GM19238 (cell line): Measurements from ENCODE around the gene TMEM134.
A peak's percentile ranks its signal among the peaks of the same experiment; 100 is the strongest.
"Not testable (repeated sequence)": the region's sequence is repeated elsewhere in the genome, so short reads cannot be mapped to it uniquely, and the experiment has no call there.

Experiments
- DNase-seq: peaks from one replicate; pipeline ENCODE4 v3.0.0; 2011; ENCODE audit warnings: low spot score; ENCODE audit not compliant: insufficient read length

TMEM134 gene

DNA sequence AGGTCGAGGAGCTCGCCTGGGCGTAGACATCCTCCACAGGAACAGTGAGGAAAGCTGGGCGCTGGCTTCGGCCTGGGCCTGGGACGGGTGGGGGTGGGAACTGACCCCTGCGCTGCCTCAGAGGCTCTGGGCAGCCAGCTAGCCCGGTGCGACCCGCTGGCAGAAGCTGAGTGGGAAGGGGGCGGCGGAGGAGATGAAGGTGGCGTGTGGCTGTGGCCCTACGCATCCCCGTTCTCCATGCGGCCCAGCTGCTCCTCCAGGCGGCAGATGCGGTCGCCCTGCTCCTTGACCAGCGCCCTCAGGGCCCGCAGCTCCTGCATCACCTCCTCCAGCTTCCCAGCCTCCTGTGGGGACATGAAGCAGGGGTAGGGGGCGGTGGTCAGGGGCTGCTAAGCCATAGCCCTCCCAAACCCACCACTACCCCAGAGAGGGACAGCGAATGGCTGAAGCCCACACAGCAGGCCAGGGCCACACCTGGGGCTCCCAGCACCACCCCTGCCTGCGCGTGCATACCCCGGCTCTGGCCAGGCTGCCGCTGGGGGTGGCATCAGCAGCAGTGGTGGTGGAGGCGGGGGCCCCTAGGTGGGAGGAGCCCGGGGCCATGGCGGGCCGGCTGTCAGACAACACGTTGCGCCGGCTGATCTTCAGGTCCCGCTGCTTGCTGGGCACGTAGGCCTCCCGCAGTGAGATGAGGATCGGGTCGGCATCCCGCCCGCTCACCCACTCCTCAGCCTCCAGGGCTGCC, 30.7 kb downstream of the TMEM134 start:
- no peak for DNase-seq

DNA sequence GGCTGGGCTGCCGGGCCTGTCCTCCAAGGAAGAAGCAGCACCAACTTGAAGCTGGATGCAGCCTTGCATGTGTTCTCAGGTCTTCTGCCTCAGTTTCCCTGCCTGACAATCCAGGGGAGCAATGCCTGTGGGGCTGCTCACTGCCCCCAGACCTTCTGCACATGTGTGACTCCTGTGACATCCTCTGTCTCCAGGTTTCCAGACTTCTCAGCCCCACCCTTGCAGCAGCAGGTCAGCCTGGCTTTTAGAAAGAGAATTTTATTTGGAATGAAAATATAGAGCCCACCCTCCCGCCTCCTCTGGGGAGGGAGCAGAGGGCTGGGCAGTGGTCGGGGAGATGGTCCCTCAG, 31.3 kb downstream of the TMEM134 start:
- DNase-seq: no peak

DNA sequence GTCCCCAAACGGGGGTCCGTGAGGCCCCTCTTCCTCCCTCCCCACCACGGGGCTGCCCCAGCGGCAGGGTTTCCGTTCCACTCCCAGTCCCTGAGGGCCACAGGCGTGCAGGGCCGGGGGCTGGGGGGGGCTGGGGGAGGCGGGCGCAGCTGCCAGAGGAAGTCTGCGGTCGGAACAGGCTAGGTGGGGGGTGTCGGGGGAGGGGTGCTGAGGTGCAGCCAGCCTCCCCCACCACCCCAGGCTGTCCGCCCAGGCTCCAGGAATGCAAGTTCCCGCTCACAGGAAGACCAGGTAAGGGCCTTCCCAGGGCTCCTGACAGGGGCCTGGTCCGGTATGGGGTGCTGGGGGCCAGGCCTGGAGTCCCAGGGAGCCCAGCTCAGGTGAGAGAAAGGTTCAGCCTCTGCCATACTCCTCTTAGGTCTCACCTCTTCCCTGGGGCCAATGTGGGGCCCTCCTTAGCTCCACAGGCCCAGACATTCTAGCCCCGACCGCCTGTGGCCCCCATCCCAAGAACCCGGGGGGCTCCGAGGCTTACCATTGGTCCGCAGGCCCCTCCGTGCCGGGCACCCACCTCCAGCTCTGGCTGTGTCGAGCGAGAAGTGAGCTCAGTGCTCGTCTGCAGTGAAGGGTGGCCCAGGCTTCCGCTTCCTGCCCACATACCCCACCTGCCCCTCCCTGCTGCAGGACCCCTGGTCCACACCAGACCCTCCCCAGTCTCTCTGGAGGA, 31.8 kb downstream of the TMEM134 start, which contains the start of gene PTPRCAP:
TSS of gene PTPRCAP (minus strand) at position 601 of the 727 bp plus-strand sequence. CDS start at position 538, 63 bp downstream.
- peak; percentile 90 for DNase-seq

DNA sequence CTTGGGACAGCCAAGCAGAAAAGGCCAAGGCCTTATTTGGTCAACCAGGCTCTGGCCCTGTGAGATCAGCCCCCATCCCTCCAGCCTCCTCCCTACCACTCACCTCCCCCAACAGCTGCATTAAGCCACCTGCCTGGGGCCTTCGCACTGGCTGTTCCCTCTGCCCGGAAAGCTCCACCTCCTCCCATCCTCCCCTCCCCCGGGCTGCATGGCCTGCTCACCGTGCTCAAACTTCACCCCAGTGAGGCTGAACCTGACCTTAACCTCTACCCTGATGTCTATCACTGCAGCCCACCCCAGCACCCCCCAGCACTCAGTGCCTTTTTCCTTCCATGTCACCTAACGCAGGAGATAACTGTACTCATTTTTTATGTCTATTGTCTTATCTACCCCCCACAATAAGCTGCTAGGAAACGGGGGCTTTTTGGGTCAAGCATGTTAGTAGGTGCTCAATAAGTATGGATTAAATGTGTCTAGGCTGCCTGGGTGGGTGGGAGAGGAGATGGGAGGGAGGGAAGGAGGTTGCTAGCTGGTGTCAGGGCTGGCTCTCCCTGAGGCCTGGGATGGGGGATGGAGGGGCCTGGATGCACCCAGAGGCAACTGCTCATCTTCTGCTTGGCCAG, 32.5 kb downstream of the TMEM134 start:
- DNase-seq: peak; percentile 93

DNA sequence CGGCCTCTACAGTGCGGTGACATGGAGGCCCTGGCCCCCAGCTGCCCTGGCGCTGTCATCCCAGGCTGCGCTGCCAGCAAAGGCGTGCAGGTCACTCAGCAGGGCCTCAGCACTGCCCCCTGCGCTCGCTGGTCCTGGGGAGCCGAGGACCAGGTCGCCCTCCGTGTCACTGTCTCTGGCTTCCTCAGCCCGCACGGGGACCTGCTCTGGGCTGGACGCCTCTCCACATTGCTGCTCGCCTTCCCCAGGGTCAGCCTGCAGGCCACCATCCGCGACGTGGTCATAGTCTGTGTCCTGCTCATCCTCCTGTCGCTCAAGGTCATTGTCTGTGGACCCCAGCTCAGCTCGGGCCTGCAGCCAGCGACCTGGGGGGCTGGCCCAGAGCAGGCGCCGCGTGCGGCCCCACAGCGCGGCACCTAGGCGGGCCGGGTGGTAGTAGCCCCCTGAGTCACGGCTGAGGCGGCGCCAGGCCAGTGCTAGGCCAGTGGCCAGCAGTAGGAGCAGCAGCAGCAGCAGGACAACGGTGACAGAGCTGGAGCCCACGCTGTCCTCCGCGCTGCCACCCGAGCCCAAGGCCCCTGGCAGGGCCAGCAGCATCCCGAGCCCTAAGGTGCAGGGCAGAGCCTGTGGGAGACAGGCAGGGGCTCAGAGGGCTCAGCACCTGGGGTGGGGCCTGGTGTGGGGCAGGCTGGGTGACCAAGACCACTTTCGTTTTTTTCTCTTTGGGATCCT, 33.2 kb downstream of the TMEM134 start:
- DNase-seq: no peak

DNA sequence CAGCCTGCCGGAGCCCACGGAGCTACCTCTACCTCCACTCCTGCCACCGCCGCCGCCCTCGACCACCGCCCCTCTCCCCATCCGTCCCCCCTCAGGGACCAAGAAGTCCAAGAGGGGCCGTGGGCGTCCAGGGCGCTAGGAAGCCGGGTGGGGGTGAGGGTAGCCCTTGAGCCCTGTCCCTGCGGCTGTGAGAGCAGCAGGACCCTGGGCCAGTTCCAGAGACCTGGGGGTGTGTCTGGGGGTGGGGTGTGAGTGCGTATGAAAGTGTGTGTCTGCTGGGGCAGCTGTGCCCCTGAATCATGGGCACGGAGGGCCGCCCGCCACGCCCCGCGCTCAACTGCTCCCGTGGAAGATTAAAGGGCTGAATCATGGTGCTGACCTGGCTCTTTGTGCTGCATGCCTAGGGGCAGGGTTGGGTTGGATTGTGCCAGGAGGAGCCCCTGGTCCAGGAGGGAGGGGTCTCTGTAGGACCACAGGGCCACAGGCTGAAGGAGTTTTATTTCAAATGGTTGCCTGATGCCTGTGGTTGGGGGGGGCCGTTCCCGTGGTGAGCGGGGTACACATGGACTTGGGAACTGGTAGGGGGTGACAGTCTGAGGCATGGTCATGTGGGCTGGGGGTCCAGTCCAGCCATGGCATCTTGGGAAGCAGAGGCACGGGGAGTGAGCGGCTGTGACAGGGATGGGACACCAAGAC, 33.9 kb downstream of the TMEM134 start:
- DNase-seq: no peak

DNA sequence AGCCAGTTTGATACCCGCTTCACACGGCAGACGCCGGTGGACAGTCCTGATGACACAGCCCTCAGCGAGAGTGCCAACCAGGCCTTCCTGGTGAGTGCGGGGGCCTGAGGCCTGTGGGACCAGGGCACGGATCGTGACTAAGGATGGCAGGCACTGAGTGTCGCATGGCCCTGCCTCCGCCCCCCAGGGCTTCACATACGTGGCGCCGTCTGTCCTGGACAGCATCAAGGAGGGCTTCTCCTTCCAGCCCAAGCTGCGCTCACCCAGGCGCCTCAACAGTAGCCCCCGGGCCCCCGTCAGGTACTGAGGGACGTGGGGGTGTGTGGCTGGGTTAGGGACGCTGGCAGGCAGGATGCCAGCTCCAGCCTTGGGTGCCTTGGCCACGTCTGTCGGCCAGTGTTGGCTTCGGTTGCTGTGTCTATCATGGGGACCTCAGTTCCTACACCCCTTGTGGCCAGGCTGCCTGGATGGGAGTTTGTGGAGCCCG, 34.6 kb downstream of the TMEM134 start:
- no peak for DNase-seq

DNA sequence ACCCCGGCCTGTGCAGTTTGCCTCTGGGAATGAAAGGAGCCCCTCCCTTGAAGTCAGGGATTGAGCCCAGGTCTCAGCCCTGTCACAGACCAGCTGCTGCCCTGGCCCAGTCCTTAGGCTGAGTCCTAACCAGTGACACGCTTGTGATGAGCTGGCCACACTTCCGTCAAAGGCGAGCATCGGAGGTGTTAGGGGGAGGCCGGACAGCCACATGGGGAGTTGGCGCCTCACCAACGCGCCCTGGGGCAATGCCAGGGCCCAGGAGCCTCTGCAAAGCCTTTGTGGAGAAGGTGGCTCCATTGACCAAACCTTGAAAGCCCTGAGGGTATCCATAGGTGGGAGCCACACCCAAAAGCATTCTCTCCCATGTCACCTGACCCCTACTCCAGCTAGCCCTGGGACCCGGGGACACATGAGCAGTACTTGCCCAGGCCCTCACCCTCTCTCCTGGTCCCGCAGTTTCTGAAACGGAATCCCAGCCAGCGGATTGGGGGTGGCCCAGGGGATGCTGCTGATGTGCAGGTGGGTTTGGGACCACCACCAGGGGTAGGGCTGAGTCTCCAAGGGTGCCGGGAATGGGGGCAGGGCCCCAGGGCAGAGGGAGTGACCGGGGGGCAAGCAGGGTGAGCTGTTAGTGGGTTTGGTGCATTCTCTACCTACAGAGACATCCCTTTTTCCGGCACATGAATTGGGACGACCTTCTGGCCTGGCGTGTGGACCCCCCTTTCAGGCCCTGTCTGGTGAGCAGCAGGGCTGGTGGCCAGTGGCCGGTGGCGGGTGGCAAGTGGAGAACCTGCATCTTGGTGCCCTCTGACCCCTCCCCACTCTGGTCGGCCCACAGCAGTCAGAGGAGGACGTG, 35.3 kb downstream of the TMEM134 start:
- no peak for DNase-seq

DNA sequence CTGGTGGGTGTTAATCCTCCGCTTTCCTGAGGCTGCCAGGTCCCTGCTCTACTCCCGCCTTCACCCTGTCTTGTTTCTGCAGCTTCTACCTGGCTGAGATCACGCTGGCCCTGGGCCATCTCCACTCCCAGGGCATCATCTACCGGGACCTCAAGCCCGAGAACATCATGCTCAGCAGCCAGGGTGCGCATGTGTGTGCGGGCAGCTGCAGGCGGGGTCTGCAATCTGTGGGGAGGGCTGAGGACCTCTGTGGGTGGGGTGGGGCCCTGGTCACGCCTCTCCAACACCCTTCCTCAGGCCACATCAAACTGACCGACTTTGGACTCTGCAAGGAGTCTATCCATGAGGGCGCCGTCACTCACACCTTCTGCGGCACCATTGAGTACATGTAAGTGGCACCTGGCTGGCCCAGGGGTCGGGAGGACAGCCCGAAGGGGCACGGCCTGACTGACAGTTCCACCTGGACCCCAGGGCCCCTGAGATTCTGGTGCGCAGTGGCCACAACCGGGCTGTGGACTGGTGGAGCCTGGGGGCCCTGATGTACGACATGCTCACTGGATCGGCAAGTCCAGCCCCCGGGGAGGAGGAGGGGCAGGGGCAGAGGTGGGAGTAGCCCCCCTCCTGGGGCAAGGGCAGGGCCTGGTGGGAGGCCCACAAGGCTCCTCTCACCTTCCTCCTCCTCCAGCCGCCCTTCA, 36.2 kb downstream of the TMEM134 start:
- DNase-seq: no peak

DNA sequence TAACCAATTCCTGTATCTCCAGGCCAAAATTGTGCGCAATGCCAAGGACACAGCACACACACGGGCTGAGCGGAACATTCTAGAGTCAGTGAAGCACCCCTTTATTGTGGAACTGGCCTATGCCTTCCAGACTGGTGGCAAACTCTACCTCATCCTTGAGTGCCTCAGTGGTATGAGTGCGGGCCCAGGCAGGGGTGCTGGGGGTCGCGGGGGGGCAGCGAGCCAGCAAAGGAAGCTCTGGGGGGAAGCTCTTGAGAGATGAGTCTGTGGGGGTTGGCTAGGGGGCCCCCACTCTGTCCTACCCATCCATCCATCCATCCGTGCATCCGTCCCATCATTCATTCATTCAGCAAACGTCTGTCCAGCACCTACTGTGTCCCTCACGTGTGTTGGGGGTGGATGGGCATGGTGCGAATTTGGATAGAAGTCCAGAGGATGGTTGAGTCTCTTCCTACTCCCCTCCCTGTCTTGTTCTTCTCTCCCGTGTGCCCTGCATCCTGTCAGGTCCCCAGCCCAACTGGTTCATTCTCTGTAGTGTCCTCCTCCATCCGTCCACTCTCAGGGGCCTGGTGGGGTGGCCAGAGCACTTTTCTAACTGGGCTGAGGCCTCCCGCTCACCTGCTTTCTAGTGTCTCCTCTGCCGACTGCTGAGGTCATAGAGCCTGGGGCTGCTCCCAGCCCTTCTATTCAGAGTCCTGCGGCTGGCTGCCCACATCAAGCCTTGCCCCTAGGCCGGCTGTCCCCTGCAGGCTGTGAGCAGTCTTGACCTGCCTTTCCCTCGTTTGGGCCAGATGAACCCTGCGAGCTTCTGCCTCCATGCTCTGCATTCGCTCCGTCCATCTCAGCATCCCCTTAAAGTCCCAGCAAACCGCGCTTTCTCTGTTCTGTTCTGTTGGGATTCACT, 37.5 kb downstream of the TMEM134 start:
- no peak for DNase-seq

DNA sequence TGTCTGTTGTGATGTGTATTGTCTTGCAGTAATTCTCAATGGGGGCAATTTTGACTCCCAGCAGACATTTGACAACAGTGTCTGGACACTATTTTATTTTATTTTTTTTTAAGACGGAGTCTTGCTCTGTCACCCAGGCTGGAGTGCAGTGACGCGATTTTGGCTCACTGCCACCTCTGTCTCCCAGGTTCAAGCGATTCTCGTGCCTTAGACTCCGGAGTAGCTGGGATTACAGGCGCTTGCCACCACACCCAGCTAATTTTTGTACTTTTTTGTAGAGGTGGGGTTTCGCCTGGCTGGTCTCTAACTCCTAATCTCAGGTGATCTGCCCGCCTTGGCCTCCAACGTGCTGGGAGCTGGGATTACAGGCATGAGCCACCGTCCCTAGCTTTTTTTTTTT, 39.3 kb downstream of the TMEM134 start:
- DNase-seq: no peak

DNA sequence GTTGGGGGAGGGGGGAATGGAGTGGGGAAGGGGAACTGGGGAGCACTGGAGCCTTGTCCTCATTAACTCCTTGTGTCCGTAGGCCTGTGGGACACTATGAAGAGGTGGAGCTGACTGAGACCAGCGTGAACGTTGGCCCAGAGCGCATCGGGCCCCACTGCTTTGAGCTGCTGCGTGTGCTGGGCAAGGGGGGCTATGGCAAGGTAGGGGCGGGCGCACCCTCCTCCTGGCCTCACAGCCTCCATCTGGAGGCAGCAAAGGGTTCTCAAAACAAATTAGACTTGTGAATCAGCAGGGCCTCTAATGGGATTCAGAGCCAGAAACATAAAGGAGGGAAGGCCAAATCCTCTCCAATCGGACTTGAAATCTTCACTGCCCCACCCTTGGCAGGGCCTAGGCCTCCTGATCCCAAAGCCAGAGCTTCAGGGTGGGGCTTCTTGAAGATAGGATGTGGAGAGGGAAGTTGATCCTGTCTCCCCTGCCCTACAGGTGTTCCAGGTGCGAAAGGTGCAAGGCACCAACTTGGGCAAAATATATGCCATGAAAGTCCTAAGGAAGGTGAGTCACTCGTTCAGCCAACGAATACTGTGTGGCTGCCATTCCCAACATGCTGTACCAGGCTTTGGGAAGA, 39.9 kb downstream of the TMEM134 start:
- no peak for DNase-seq

DNA sequence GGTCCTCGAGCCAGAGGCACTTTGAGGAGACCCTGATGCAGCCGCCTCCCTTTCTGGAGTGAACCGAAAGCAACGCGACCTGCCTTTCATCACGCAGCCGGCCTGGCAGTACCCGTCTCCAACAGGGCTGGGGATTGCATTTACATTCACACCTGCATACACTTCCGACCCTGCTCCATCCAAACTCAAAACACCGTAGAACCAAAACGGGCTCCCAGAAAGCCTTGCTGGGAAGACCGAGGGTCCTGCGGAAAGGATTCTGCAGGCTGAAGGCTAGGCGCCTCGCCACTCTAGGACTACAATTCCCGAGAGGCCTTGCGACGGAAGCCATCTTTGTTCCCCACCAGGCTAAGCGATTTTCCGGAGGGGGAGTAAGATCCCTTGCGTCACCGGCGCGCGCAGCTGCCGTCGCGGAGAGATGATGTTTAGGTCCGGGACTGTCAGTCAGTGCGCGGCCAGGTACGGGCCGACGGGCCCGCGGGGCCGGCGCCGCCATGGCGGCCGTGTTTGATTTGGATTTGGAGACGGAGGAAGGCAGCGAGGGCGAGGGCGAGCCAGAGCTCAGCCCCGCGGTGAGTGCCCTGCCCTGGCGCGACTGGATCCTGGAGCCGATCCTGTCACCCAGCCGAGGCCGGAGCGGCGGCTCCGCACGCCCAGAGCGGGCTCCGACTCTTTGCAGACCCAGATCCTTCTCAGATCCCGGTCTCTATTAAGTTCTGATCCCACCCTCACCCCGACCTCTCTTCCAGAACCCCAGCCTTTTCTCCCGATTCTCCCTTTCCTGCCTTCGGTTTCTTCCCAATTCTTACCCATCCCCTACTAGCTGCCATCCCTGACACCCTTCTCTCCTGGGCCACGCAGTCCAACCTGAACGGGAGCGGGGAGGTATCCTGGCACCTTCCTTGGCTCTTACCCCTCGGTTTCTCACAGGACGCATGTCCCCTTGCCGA, 40.7 kb downstream of the TMEM134 start, which contains the start of gene RPS6KB2:
TSS of gene RPS6KB2 (plus strand) at position 443 of the 950 bp plus-strand sequence. CDS start at position 495, 52 bp downstream.
- DNase-seq: peak; percentile 100

DNA sequence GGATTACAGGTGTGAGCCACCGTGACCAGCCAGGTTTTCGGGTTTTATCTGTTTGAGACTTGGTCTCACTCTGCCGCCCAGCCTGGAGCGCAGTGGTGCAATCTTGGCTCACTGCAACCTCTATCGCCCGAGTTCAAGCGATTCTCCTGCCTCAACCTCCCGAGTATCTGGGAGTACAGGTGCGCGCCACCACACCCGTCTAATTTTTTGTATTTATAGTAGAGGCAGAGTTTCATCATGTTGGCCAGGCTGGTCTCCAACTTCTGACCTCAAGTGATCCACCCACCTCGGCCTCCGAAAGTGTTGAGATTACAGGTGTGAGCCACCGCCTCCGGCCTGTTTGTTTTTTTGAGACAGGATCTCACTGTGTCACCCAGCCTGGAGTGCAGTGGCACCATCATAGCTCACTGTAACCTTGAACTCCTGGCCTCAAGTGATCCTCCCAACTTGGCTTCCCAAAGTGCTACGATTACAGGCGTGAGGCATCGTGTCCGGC, 41.6 kb downstream of the TMEM134 start:
- not testable (repeated sequence) for DNase-seq

DNA sequence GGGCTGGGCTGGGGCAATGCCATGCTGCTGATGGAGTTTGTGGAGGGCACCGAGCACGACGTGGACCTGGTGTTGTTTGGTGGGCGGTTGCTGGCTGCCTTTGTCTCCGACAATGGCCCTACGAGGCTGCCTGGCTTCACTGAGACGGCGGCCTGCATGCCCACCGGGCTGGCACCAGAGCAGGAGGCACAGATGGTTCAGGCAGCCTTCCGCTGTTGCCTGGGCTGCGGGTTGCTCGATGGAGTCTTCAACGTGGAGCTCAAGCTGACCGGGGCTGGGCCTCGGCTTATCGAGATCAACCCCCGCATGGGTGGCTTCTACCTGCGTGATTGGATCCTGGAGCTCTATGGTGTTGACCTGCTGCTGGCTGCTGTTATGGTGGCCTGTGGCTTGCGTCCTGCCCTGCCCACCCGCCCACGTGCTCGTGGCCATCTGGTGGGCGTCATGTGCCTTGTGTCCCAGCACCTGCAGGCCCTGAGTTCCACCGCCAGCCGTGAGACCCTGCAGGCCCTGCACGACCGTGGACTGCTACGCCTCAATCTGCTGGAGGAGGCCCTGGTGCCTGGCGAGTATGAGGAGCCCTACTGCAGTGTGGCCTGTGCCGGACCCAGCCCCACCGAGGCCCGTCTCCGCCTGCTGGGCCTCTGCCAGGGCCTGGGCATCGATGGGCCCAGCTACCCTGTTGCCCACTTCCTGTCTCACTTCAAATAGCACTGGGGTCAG, 45.0 kb downstream of the TMEM134 start:
- no peak for DNase-seq

DNA sequence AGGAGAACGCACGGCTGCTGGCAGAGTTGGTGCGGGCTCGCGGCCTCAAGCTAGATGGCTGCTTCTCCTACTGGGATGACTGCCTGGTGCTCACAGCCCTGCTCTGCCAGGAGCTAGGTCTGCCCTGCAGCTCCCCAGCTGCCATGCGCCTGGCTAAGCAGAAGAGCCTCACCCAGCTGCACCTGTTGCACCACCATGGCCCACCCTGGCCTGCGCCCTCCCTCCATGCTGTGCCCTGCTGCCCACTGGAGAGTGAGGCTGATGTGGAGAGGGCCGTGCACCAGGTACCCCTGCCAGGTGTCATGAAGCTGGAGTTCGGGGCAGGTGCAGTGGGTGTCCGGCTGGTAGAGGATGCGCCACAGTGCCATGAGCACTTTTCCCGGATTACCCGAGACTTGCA, 45.6 kb downstream of the TMEM134 start:
- no peak for DNase-seq
